Stimulated activated naive CD8-positive, alpha-beta T cell treated with anti-CD3 and anti-CD28 coated beads, Interleukin-15, amount 100 ng/mL, for 72 hours (primary cell): Measurements from ENCODE around the gene LPAR5.
"Not testable (repeated sequence)": the region's sequence is repeated elsewhere in the genome, so short reads cannot be mapped to it uniquely, and the experiment has no call there.

Experiments used
- ATAC-seq: fragments of 150-1000 bp; cut with Tn5 transposase; 2 replicates; pipeline ENCODE4 v1.10.0; 2021; ENCODE audit warnings: mild to moderate bottlenecking, moderate library complexity
- DNase-seq, 2 donors: peaks; one replicate each; pipeline ENCODE4 v3.0.0; 2021 to 2022
- H3K27ac Mint-ChIP-seq, 2 donors: one replicate each; pipeline ENCODE4 v1.8.0; 2022; ENCODE audit warnings: mild to moderate bottlenecking in 2 of 2, mixed read lengths in 2 of 2, moderate library complexity in 2 of 2
- H3K27me3 Mint-ChIP-seq: one replicate; pipeline ENCODE4 v1.8.0; 2022; ENCODE audit warnings: mixed read lengths
- H3K4me1 Mint-ChIP-seq: one replicate; pipeline ENCODE4 v1.8.0; 2022; ENCODE audit warnings: mild to moderate bottlenecking, mixed read lengths
- H3K4me3 Mint-ChIP-seq, 2 donors: one replicate each; pipeline ENCODE4 v1.8.0; 2022; ENCODE audit warnings: mild to moderate bottlenecking in 2 of 2, mixed read lengths in 2 of 2, moderate library complexity in 1 of 2
- H3K9me3 Mint-ChIP-seq, 2 donors: one replicate each; pipeline ENCODE4 v1.8.0; 2022; ENCODE audit warnings: mixed read lengths in 2 of 2

LPAR5 gene

DNA sequence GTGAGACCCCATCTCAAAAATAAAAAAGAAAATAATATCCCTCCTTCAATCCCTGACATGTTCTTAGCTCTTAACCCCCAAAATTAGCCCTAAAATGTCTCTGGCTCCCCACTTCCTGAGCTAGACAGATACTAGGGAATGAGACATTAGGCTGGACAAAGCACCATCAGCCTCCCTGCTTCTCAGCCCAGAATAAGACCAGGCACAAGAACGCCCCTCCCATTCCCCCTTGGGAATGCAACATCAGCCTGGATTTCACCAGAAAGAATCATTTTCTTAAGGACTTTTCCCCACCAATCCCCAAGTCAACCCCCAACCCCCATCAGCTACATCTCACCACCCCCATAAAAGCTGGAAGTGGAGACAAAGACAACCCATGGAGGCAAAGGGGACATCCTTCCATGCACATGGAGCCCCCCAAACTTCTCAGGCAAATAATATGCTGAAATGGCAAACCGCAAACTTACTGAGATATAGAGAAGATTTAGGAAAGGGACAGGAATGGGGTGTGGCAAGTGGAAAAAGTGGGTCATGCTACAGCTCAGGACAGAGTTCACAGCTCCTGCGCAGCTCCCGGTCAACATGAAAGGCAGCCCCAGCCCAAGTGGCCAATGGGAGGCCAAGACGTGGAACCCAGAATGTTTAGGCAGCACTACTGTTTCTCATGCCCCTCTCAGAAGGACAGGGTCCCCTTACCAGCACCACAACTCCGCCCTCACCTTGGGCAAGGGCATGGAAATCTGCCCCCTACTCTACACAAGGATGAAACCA is 31.3 kb downstream of the LPAR5 start:
- H3K27me3 Mint-ChIP-seq: no peaks in the 10 kb centered on the region
- no peak overlapping the region for H3K4me3 Mint-ChIP-seq
- H3K9me3 Mint-ChIP-seq: no peaks in the 10 kb centered on the region
- DNase-seq (no peak), ATAC-seq (no peak)
- peaks cover 49% of the 10 kb centered on the region for H3K4me1 Mint-ChIP-seq
- H3K27ac Mint-ChIP-seq: peak overlapping the region; percentile 79 to 92

GRCh38 chr12:6603095-6603567 is 32.6 kb downstream of the LPAR5 start:
- Mint-ChIP-seq H3K27me3 (no peaks in the 10 kb centered on the region), H3K27ac (peak overlapping the region; percentile 87 to 89), H3K4me1 (peaks cover 51% of the 10 kb centered on the region), H3K4me3 (peak overlapping the region in 1 of 2 donors; percentile 84), H3K9me3 (no peaks in the 10 kb centered on the region)
- DNase-seq (no peak), ATAC-seq (no peak)

DNA sequence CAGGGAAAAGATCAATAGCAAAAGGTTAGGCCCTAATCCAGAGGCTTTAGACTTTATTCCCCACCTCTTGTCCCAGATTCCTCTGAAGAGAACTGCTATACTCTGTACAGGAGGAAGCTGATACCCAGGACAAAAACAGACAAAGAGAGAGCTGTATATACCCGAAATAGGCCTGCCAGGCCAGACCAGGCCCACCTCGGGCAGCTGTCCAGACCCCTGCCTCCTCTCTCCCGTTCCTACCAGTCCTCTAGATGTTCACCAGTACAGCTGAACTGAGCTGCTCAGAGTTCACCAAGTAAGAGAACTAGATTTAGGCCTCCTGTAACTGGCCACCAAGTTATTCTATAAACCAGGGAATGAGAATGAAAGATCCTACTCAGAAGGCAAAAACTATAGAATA is 33.2 kb downstream of the LPAR5 start:
- no peak for ATAC-seq
- Mint-ChIP-seq H3K27me3 (no peaks in the 10 kb centered on the region), H3K4me3 (peak overlapping the region in 1 of 2 donors; percentile 84), H3K4me1 (peaks cover 56% of the 10 kb centered on the region), H3K27ac (peak overlapping the region; percentile 87 to 89), H3K9me3 (no peaks in the 10 kb centered on the region)
- no peak for DNase-seq

GRCh38 chr12:6595673-6596072 is 40.1 kb downstream of the LPAR5 start:
- not testable (repeated sequence) for H3K27ac Mint-ChIP-seq, H3K27me3 Mint-ChIP-seq, H3K9me3 Mint-ChIP-seq, H3K4me3 Mint-ChIP-seq, ATAC-seq, DNase-seq
- H3K4me1 Mint-ChIP-seq: peaks cover 23% of the 10 kb centered on the region

GRCh38 chr12:6592087-6592486 is 43.7 kb downstream of the LPAR5 start:
- H3K4me1 Mint-ChIP-seq: peaks cover 15% of the 10 kb centered on the region
- peak overlapping the region in 1 of 2 donors; percentile 81 for H3K27ac Mint-ChIP-seq
- DNase-seq (no peak), ATAC-seq (no peak)
- no peak overlapping the region for H3K4me3 Mint-ChIP-seq
- no peaks in the 10 kb centered on the region for H3K9me3 Mint-ChIP-seq
- no peaks in the 10 kb centered on the region for H3K27me3 Mint-ChIP-seq

- ATAC-seq, H3K27ac Mint-ChIP-seq, DNase-seq, H3K4me3 Mint-ChIP-seq, H3K27me3 Mint-ChIP-seq, H3K4me1 Mint-ChIP-seq, H3K9me3 Mint-ChIP-seq: not testable (repeated sequence)
These were observed 49.2 kb downstream of the LPAR5 start for GRCh38 chr12:6586569-6586968.

GRCh38 chr12:6584293-6584692 is 51.5 kb downstream of the LPAR5 start:
- Mint-ChIP-seq H3K9me3 (no peaks in the 10 kb centered on the region), H3K27ac (no peak overlapping the region), H3K4me1 (no peaks in the 10 kb centered on the region), H3K27me3 (no peaks in the 10 kb centered on the region), H3K4me3 (no peak overlapping the region)
- DNase-seq: no peak
- ATAC-seq: no peak

DNA sequence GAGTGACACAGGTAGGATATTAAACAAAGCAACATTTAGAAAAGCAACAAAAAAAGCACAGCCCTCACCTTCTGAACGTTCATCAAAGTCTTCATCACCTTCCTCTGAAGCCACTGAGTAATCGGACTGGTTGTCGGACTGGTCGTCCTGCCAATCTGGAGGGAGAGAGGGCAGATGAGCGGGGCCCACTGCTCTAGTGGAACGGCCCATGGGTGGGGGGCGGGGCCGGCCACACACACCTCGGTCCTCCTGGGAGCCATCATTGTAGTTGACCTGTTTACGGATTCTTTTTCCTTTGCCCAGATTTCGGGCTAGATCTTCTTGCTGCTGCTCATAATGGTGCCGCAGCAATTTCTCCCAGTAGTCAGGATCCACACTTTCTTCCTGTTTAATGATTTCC is 52.8 kb downstream of the LPAR5 start:
- Mint-ChIP-seq H3K9me3 (no peaks in the 10 kb centered on the region), H3K27ac (peak overlapping the region in 1 of 2 donors; percentile 28), H3K4me3 (no peak overlapping the region), H3K27me3 (no peaks in the 10 kb centered on the region), H3K4me1 (peaks cover 11% of the 10 kb centered on the region)
- ATAC-seq: no peak
- no peak for DNase-seq

GRCh38 chr12:6582196-6582595 is 53.6 kb downstream of the LPAR5 start:
- H3K9me3 Mint-ChIP-seq: no peaks in the 10 kb centered on the region
- peaks cover 18% of the 10 kb centered on the region for H3K4me1 Mint-ChIP-seq
- no peak overlapping the region for H3K4me3 Mint-ChIP-seq
- no peaks in the 10 kb centered on the region for H3K27me3 Mint-ChIP-seq
- DNase-seq (no peak), ATAC-seq (no peak)
- H3K27ac Mint-ChIP-seq: no peak overlapping the region

- Mint-ChIP-seq H3K4me1 (peaks cover 23% of the 10 kb centered on the region), H3K4me3 (no peak overlapping the region), H3K27me3 (no peaks in the 10 kb centered on the region), H3K27ac (peak overlapping the region in 1 of 2 donors; percentile 89), H3K9me3 (no peaks in the 10 kb centered on the region)
- DNase-seq: no peak
- ATAC-seq: no peak
These were observed 60.1 kb downstream of the LPAR5 start for GRCh38 chr12:6575648-6576047.

GRCh38 chr12:6574576-6575295 is 61.0 kb downstream of the LPAR5 start:
- H3K4me3 Mint-ChIP-seq: no peak overlapping the region

GRCh38 chr12:6573001-6573400 is 62.8 kb downstream of the LPAR5 start:
- DNase-seq (no peak), ATAC-seq (no peak)
- H3K4me1 Mint-ChIP-seq: peaks cover 28% of the 10 kb centered on the region
- no peak overlapping the region for H3K27ac Mint-ChIP-seq
- no peaks in the 10 kb centered on the region for H3K9me3 Mint-ChIP-seq
- no peaks in the 10 kb centered on the region for H3K27me3 Mint-ChIP-seq
- no peak overlapping the region for H3K4me3 Mint-ChIP-seq

More at GRCh38 chr12:6574576-6575295, 61.0 kb downstream of the LPAR5 start:
- H3K4me1 Mint-ChIP-seq: peaks cover 32% of the 10 kb centered on the region
- no peaks in the 10 kb centered on the region for H3K27me3 Mint-ChIP-seq
- peak overlapping the region in 1 of 2 donors; percentile 10 for H3K27ac Mint-ChIP-seq
- ATAC-seq (peak; percentile 39), DNase-seq (no peak)
- H3K9me3 Mint-ChIP-seq: no peaks in the 10 kb centered on the region

GRCh38 chr12:6570264-6570887 is 65.4 kb downstream of the LPAR5 start:
- ATAC-seq: peak; percentile 27
- Mint-ChIP-seq H3K27me3 (no peaks in the 10 kb centered on the region), H3K4me3 (peak overlapping the region; percentile 27 to 43), H3K4me1 (peaks cover 38% of the 10 kb centered on the region), H3K27ac (peak overlapping the region; percentile 44 to 63), H3K9me3 (no peaks in the 10 kb centered on the region)
- DNase-seq: peak; percentile 36 to 48

GRCh38 chr12:6569786-6570185 is 66.0 kb downstream of the LPAR5 start:
- ATAC-seq (no peak), DNase-seq (no peak)
- Mint-ChIP-seq H3K27me3 (no peaks in the 10 kb centered on the region), H3K27ac (peak overlapping the region in 1 of 2 donors; percentile 63), H3K4me1 (peaks cover 38% of the 10 kb centered on the region), H3K9me3 (no peaks in the 10 kb centered on the region), H3K4me3 (peak overlapping the region; percentile 27 to 43)

DNA sequence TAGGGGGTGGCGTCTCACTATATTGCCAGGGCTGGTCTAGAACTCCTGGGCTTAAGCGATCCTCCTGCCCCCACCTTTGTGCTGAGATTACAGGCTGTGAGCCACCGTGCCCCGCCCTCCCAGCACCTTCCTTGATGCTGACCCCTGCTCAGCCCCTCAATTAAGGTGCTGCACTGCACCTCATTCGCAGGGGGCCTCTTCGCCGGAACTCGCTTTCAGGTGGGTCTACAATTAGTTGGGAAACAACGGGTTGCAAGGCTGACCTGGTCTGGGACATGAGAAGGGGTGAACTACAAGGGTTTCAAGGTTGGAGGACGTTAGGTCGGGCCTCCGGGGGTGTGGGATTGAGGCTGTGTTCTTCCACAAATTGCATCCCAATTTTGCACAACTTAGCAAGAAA is 66.4 kb downstream of the LPAR5 start:
- peak overlapping the region; percentile 24 to 100 for H3K4me3 Mint-ChIP-seq
- H3K27ac Mint-ChIP-seq: peak overlapping the region in 1 of 2 donors; percentile 74
- peaks cover 38% of the 10 kb centered on the region for H3K4me1 Mint-ChIP-seq
- H3K9me3 Mint-ChIP-seq: no peaks in the 10 kb centered on the region
- ATAC-seq (no peak), DNase-seq (no peak)
- H3K27me3 Mint-ChIP-seq: no peaks in the 10 kb centered on the region
